Measurements from ENCODE around the gene NRL. TPM values are rescaled to one million over a fixed set of nuclear protein-coding genes. Genes with fewer than 3 reads are reported as not detected.

Gene NRL
- total and polyA plus RNA-seq, 10 of the 15 experiments (the other 5 are each of a cell fraction or from before 2014, with no cell fraction given) = 0.11 to 4.4 (median 2.2) TPM

DNA sequence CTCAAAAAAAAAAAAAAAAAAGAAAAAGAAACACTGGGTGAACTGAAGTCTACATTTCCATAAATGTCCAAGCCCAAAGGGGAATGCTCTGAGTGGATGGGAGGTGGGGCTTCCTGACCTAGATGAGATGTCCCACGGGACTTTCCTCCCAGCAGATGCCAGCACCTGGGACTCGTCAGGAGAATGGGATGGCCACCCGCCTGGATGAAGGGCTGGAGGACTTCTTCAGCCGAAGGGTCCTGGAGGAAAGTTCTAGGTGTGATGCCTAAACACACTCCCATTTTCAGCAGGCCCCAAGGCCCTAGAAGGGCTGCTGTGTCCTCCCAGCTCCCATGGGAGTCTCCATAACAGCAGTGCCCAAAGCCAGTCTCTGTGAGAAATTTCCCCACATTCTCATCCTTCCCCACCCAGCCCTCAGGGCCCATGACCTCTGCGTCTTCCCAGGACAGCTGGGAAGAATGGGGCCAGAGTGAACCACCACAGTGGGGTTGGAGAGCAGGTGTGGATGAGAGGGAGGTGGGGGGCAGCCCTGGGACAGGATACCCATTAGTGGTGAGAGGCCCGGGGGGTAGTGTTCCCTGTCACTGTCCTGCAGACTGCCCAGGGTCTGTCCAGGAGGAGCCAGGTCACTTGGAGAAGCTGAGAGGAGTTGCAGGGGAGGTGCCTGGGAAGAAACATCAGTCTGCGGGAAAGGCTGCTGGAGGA is 50.5 kb downstream of the NRL start (continued):
- TF ChIP-seq, protein P1, sequence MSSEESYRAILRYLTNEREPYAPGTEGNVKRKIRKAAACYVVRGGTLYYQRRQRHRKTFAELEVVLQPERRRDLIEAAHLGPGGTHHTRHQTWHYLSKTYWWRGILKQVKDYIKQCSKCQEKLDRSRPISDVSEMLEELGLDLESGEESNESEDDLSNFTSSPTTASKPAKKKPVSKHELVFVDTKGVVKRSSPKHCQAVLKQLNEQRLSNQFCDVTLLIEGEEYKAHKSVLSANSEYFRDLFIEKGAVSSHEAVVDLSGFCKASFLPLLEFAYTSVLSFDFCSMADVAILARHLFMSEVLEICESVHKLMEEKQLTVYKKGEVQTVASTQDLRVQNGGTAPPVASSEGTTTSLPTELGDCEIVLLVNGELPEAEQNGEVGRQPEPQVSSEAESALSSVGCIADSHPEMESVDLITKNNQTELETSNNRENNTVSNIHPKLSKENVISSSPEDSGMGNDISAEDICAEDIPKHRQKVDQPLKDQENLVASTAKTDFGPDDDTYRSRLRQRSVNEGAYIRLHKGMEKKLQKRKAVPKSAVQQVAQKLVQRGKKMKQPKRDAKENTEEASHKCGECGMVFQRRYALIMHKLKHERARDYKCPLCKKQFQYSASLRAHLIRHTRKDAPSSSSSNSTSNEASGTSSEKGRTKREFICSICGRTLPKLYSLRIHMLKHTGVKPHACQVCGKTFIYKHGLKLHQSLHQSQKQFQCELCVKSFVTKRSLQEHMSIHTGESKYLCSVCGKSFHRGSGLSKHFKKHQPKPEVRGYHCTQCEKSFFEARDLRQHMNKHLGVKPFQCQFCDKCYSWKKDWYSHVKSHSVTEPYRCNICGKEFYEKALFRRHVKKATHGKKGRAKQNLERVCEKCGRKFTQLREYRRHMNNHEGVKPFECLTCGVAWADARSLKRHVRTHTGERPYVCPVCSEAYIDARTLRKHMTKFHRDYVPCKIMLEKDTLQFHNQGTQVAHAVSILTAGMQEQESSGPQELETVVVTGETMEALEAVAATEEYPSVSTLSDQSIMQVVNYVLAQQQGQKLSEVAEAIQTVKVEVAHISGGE (CRISPR knock-in tag; IDR thresholded peaks at IDR 0.05) = no peak

DNA sequence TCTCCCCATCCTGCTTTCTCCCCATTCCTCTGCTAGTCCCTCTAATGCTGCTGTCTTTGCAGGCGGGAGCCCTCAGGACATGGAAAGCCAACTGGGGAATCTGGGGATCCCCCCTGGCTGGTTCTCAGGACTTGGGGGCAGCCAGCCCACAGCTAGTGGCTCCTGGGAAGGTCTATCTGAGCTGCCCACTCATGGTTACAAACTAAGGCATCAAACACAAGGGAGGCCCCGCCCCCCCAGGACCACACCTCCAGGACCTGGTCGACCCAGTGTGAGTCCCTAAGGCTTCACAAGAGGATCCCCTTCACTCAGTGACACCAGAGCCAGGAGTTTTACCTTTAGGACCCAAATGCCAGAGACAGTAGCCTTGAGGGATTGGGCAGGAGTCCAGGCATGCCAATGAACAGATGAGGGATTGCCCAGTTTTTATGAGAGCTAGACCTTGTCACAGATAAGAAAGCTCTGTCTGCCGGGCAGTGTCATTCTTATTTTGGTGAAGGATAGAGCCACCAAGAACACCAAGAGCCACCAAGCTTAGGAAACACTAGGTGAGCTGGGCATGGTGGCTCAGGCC is 51.4 kb downstream of the NRL start:
- H2AFZ ChIP-seq (ENCODE audit: control insufficient read depth, low read depth, low read length) = no peak overlapping the region
- H3K36me3 ChIP-seq (ENCODE audit: control insufficient read depth in 2 of 2, insufficient read depth in 2 of 2, low read length in 1 of 2) = no peaks in the 10 kb centered on the region
- RAD21 ChIA-PET (ENCODE audit: unreplicated experiment) = no interaction called here
- peaks cover 0 to 2% of the 10 kb centered on the region in 2 experiments; a peak in 3 of 4 replicates for H3K27me3 ChIP-seq (replicated peaks in 1 of 2; ENCODE audit: control insufficient read depth in 2 of 2, insufficient read depth in 2 of 2, low read length in 1 of 2)
- 17% methylated on average over 4 of the region's 4 CpGs for WGBS (ENCODE audit: insufficient coverage, insufficient replicate concordance, low lambda C conversion rate, missing lambda C conversion rate)
- ATAC-seq (no peak), DNase-seq (ENCODE audit: low read depth, low spot score) (no peak), FAIRE-seq (no peak)
- H3K9ac ChIP-seq (ENCODE audit: control insufficient read depth, insufficient read depth, low read length) = no peak overlapping the region
- CTCF ChIA-PET = interaction anchor here (0.7 kb wide), 1 partner anchor 49 kb away, joined by 3 read pairs; no protein-coding TSS in a partner anchor
- no peak overlapping the region for H3K27ac ChIP-seq (ENCODE audit: control insufficient read depth, insufficient read depth)
- no peaks in the 10 kb centered on the region for H3K79me2 ChIP-seq (ENCODE audit: control insufficient read depth, insufficient read depth, low read length)
- no peaks in the 10 kb centered on the region for H4K20me1 ChIP-seq (ENCODE audit: control insufficient read depth, insufficient read depth)
- POLR2A ChIA-PET = interaction anchor here (1.0 to 1.7 kb wide), 2 partner anchors 18 to 31 kb away, joined by 3 to 4 read pairs; partner anchors contain the start of gene PCK2
- no peak overlapping the region for H3K4me3 ChIP-seq
- intact Hi-C loops (cut with micrococcal nuclease; ENCODE audit: unreplicated experiment) (no loop called here), in situ Hi-C loops (cut with MboI) (no loop called here)
- no peaks in the 10 kb centered on the region for H3K9me3 ChIP-seq (replicated peaks; ENCODE audit: control insufficient read depth, insufficient read depth, low read length)
- SMC1A ChIA-PET (ENCODE audit: uncharacterized antibody, unreplicated experiment) = interaction anchor here (1.3 kb wide), 1 partner anchor 17 kb away, joined by 6 read pairs; no protein-coding TSS in a partner anchor
- no peak for TF ChIP-seq ZZZ3 (IDR thresholded peaks at IDR 0.05; ENCODE audit: control insufficient read depth, insufficient read length, low read depth)
- TF ChIP-seq SMC3 (IDR thresholded peaks at IDR 0.05; ENCODE audit: borderline replicate concordance, low read length) = no peak
- no peaks in the 10 kb centered on the region for H3K4me1 ChIP-seq (ENCODE audit: control insufficient read depth, insufficient read depth, low read length)
- no TSS peak for BruUV-seq (replicated peaks)
- no peak overlapping the region for H3K4me2 ChIP-seq (ENCODE audit: control insufficient read depth, insufficient read depth)

Measured in GM12878 (cell line).